ENCODE data around the gene ADAT3.

ADAT3 gene

GRCh38 chr19:1929021-1929742 lies 24.0 kb downstream of the ADAT3 start:
- DNase-seq (ENCODE audit: low read depth) = peak; percentile 77
- H3K4me3 ChIP-seq (ENCODE audit: low read length) = peak overlapping the region; percentile 25
- peak; percentile 82 for TF ChIP-seq CTCF (IDR thresholded peaks at IDR 0.05; ENCODE audit: insufficient read depth, low read depth, low read length, missing control alignments)

DNA sequence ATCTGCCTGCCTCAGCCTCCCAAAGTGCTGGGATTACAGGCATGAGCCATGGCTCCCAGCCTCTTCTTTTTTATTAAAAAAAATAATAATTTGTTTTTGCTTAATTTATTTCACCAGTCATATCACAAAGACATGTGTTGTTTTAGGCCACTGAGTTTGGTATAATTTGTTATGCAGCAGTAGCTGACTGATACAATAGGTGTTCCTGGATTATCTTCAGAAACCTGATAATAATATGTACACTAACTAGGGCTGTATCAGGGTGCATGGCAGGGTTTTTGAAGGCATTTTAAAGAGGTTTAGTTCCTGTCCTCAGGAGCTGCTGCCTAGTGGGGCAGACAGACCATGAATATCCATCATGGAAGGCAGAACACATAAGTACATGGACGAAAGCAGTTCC lies 26.2 kb downstream of the ADAT3 start:
- TF ChIP-seq CTCF (IDR thresholded peaks at IDR 0.05; ENCODE audit: insufficient read depth, low read depth, low read length, missing control alignments) = no peak
- no peak overlapping the region for H3K4me3 ChIP-seq (ENCODE audit: low read length)
- DNase-seq (ENCODE audit: low read depth) = no peak

- H3K4me3 ChIP-seq (ENCODE audit: low read length) = no peak overlapping the region
- no peak for DNase-seq (ENCODE audit: low read depth)
- TF ChIP-seq CTCF (IDR thresholded peaks at IDR 0.05; ENCODE audit: insufficient read depth, low read depth, low read length, missing control alignments) = no peak
Measured at GRCh38 chr19:1932395-1932794, 27.2 kb downstream of the ADAT3 start.

- DNase-seq (ENCODE audit: low read depth) = no peak
- TF ChIP-seq CTCF (IDR thresholded peaks at IDR 0.05; ENCODE audit: insufficient read depth, low read depth, low read length, missing control alignments) = no peak
Measured at GRCh38 chr19:1933244-1933643, 28.0 kb downstream of the ADAT3 start.

GRCh38 chr19:1933942-1934341 lies 28.7 kb downstream of the ADAT3 start:
- no peak for TF ChIP-seq CTCF (IDR thresholded peaks at IDR 0.05; ENCODE audit: insufficient read depth, low read depth, low read length, missing control alignments)
- H3K4me3 ChIP-seq (ENCODE audit: low read length) = no peak overlapping the region
- no peak for DNase-seq (ENCODE audit: low read depth)

More at GRCh38 chr19:1933244-1933643, 28.0 kb downstream of the ADAT3 start:
- H3K4me3 ChIP-seq (ENCODE audit: low read length) = no peak overlapping the region

DNA sequence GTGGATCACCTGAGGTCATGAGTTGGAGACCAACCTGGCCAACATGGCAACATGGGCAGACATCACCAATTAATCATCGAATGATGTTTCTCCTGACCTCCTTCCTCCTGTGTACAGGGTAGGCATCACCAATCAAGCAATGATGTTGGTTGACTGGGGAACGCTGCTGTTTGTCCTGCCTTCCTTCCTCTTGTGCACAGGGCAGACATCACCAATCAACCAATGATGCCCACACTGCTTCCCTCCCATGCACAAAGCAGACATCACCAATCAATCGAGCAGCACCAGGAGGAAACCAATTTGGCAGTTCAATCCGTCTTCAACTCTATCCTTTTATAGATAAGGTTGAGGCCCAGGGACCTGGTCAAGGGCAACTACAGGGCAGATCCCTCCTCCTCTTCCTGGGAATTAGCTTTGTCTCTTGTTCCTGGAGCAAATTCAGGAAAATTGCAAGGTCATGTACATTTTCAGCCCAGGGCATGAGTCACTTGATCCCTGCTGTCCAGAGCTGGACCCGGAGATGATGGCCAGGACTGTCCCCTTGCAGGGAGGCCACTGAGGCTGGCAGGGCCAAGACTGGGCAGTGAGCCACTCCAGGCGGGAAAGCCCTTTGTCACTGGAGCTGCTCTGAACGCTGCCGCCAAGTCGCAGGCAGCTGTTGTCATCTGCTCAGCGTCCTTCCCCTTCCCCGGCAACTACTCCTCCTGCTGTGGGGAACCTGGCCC lies 30.4 kb downstream of the ADAT3 start:
- DNase-seq (ENCODE audit: low read depth) = peak; percentile 45
- no peak for TF ChIP-seq CTCF (IDR thresholded peaks at IDR 0.05; ENCODE audit: insufficient read depth, low read depth, low read length, missing control alignments)
- no peak overlapping the region for H3K4me3 ChIP-seq (ENCODE audit: low read length)
